PFSK-1 (cell line): ENCODE results near the gene PRKD1.

Source experiments
- POLR2AphosphoS5 ChIP-seq: IDR thresholded peaks from 2 replicates; pipeline ENCODE4 v1.6.1; 2012; ENCODE audit warnings: low read depth, mild to moderate bottlenecking, control low read depth, low read length, moderate library complexity
- TF ChIP-seq, protein P1 (sequence below), 2 experiments: IDR thresholded peaks; 2 replicates each; pipeline versions ENCODE4 v1.6.1 to v1.8.0; 2011 to 2012; ENCODE audit warnings: low read depth in 2 of 2, low read length in 2 of 2, control low read depth in 1 of 2, inconsistent platforms in 1 of 2, mild to moderate bottlenecking in 1 of 2, moderate library complexity in 1 of 2; ENCODE audit not compliant: insufficient read depth in 1 of 2

DNA sequence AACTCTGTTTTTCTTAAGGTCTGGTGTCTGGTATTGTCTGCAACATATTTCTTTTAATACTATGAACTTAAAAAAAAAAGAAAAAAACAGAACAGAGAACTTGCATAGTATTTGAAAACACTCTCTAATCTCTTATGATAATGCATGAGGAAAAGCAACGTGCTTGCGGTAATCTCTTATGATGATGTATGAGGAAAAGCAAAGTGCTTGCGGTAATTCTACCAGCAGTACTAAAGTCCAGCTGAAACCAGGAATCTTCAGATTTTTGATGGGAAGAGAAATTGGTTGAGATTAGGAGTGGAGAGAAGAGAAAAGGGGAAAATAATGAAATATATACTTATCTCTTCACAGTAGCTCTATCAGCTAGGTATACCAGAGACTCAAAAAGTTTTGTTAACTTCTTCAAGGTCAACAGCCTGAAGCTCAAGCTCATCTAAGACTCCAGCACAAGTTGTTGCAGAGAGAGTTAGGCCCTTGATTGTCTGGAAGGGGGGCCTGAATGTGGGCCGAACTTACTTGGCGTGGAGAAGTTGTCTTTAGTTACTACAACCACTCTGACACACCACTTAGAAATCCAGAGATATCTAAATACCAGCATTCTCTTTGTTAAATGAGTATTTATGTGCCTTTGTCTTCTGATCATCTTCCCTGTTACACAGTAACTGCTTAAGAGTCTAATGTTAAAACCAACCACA lies 240.4 kb downstream of the PRKD1 start:
- no peak for TF ChIP-seq POLR2AphosphoS5
- TF ChIP-seq, protein P1, sequence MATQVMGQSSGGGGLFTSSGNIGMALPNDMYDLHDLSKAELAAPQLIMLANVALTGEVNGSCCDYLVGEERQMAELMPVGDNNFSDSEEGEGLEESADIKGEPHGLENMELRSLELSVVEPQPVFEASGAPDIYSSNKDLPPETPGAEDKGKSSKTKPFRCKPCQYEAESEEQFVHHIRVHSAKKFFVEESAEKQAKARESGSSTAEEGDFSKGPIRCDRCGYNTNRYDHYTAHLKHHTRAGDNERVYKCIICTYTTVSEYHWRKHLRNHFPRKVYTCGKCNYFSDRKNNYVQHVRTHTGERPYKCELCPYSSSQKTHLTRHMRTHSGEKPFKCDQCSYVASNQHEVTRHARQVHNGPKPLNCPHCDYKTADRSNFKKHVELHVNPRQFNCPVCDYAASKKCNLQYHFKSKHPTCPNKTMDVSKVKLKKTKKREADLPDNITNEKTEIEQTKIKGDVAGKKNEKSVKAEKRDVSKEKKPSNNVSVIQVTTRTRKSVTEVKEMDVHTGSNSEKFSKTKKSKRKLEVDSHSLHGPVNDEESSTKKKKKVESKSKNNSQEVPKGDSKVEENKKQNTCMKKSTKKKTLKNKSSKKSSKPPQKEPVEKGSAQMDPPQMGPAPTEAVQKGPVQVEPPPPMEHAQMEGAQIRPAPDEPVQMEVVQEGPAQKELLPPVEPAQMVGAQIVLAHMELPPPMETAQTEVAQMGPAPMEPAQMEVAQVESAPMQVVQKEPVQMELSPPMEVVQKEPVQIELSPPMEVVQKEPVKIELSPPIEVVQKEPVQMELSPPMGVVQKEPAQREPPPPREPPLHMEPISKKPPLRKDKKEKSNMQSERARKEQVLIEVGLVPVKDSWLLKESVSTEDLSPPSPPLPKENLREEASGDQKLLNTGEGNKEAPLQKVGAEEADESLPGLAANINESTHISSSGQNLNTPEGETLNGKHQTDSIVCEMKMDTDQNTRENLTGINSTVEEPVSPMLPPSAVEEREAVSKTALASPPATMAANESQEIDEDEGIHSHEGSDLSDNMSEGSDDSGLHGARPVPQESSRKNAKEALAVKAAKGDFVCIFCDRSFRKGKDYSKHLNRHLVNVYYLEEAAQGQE (IDR thresholded peaks at IDR 0.05; ENCODE audit: insufficient read depth in 1 of 2, low read depth in 2 of 2, low read length in 2 of 2): no peak
